Measurements from ENCODE around the gene KSR1.

The KSR1 gene

GRCh38 chr17:27555339-27555738 is 99.1 kb downstream of the KSR1 start:
- DNase-seq, result no peak

- no peak for DNase-seq
These were observed 102.1 kb downstream of the KSR1 start for GRCh38 chr17:27558341-27558740.

GRCh38 chr17:27558842-27559505 is 102.7 kb downstream of the KSR1 start:
- DNase-seq, result no peak

- DNase-seq, result peak in 1 of 2 donors; percentile 18
These were observed 103.5 kb downstream of the KSR1 start for GRCh38 chr17:27559506-27560481.

GRCh38 chr17:27560668-27561067 is 104.4 kb downstream of the KSR1 start:
- no peak for DNase-seq

GRCh38 chr17:27562777-27563455 is 106.7 kb downstream of the KSR1 start:
- DNase-seq, result no peak

GRCh38 chr17:27563532-27563931 is 107.3 kb downstream of the KSR1 start:
- no peak for DNase-seq

GRCh38 chr17:27564463-27564862 is 108.2 kb downstream of the KSR1 start:
- no peak for DNase-seq

- no peak for DNase-seq
These were observed 109.8 kb downstream of the KSR1 start for GRCh38 chr17:27565874-27566670.

- no peak for DNase-seq
These were observed 110.7 kb downstream of the KSR1 start for GRCh38 chr17:27566671-27567562.

- no peak for DNase-seq
These were observed 111.3 kb downstream of the KSR1 start for GRCh38 chr17:27567563-27567859.

GRCh38 chr17:27568216-27568615 is 112.0 kb downstream of the KSR1 start:
- no peak for DNase-seq

GRCh38 chr17:27568811-27569210 is 112.6 kb downstream of the KSR1 start:
- no peak for DNase-seq

- no peak for DNase-seq
These were observed 113.0 kb downstream of the KSR1 start for GRCh38 chr17:27569257-27569722.

- no peak for DNase-seq
These were observed 113.8 kb downstream of the KSR1 start for GRCh38 chr17:27569884-27570577.

- DNase-seq, result no peak
These were observed 114.3 kb downstream of the KSR1 start for GRCh38 chr17:27570578-27570914.

GRCh38 chr17:27571563-27572352 is 115.5 kb downstream of the KSR1 start:
- DNase-seq, result no peak

- no peak for DNase-seq
These were observed 116.4 kb downstream of the KSR1 start for GRCh38 chr17:27572665-27573064.

- no peak for DNase-seq
These were observed 117.3 kb downstream of the KSR1 start for GRCh38 chr17:27573548-27573947.

- no peak for DNase-seq
These were observed 117.8 kb downstream of the KSR1 start for GRCh38 chr17:27573971-27574525.

All from hippocampal formation (tissue), 2 donors.